ENCODE measurements around the gene TTYH2.
"Not testable (repeated sequence)": the region's sequence is repeated elsewhere in the genome, so short reads cannot be mapped to it uniquely, and the experiment has no call there.

TTYH2 gene

DNA sequence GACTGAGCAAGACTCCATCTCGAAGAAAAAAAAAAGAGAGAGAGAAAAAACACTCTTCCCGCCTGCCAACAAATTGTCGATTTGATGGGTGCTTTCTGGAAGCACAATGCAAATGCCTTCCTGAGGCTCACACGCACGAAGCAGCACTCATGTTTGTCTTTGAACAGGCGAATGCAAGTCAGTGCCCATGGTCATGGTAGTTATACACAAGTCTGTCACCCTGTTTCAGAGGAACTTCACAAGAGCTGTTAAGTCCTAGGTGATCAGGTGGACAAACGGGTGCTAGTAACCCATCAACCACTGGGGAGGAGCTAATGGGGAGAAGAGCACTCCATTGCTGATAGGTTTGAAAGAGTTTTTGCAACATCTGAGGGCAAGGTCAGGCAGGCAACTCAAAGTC lies 54.2 kb downstream of the TTYH2 start:
- no peak for DNase-seq (ENCODE audit: low read depth)

DNA sequence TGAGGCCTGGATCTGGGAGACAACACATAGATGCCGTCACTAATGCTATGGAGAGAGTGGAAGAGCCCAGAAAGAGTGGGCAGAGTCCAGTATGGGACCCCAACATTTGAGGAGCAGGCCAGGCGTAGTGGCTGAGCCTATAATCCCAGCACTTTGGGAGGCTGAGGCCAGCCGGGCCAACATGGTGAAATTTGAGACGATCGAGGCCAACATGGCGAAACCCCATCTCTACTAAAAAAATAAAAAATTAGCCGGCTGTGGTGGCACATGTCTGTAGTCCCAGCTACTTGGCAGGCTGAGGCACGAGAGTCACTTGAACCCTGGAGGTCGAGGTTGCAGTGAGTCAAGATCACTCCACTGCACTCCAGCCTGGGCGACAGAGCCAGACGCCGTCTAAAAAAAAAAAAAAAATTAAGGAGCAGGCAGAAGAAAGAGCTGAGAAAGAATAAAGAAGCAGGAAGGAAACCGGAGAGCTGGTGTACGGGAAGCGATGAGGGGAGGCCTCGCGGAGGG lies 54.7 kb downstream of the TTYH2 start:
- no peak for DNase-seq (ENCODE audit: low read depth)

DNA sequence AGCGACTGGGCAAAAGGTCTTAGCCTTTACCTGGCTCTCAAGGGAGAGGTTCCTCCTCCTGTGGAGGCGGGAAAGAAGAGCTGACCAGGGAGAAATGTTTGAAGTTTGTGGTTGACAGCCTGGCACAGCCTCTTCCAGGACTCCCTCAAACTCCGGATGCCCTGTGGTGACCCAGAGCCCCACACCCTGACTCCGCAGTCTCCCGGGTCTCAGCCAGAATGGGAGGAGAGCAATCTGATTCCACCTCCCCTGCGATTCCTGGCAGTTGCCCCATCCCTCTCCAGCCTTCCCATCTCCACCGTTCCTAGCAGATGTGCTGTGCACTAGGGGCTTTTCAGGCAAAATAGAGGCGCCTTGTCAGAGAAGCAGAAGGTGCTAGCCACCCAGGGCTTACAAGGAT lies 55.2 kb downstream of the TTYH2 start:
- no peak for DNase-seq (ENCODE audit: low read depth)

DNA sequence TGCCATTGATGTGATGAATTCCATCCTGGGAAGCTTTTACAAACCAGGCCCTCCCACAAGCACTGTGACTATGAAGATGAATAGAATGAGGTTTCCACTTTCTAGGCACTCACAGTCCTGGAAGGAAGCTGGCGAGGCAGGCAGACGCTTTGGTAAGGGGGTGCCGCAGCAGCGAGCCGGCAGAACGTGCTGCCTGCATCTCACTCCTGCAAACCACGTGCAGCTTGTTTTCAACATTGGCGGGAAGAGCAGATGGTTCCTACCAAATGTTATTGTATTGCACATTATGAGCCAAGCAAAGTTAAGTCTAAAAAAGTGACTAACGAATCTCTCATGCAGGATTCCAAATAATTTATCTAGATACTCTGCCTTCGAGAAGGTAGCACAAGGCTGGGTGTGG lies 57.0 kb downstream of the TTYH2 start:
- no peak for DNase-seq (ENCODE audit: low read depth)

DNA sequence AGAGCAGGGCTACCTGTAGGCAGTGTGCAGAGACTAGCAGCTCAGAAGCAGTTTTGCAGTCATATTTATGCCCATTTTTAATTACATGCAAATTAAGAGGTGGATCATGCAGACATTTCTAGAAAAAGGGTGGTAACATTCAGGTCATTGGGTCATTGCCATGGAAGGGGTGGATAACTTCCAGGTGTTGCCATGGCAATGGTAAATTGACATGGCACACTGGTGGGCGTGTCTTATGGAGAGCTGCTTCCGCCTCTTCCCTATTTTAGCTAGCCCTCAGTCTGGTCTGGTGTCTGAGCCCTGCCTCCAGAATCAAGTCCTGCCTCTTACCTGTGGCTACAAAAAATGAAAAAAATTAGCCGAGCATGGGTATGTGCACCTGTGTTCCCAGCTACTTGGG lies 57.9 kb downstream of the TTYH2 start:
- DNase-seq (ENCODE audit: low read depth) = no peak

DNA sequence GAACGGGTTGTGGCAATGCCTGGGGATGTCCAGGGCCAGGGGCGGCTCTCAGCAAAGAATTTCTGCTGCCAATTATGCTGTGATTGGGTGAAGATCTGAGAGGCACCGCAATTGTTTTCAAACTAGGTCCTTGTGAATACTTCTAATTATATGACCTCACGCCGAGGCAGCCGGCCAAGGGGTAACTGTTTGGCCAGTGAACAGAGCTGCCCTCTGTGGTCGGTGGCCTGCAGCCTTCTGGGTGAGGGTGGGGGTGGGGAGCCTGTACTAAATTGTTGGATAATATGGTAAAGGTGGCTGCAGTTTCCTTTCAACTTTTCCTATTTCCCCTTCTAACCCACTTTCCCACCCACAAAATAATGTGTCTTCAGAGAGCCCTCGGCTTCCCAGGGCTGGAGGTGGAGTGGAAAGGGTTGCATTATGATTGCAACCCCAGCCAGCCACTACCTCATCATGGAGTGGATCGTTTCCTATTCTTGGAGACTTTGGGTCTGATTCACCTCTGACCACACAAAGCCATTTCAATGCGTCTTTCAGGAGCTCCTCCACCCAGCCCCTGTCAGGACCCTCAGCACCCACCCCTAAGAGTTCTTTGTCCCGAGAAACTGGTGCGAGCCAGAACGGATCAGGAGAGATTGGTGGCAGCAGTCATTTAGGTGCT lies 58.7 kb downstream of the TTYH2 start:
- DNase-seq (ENCODE audit: low read depth) = no peak

DNA sequence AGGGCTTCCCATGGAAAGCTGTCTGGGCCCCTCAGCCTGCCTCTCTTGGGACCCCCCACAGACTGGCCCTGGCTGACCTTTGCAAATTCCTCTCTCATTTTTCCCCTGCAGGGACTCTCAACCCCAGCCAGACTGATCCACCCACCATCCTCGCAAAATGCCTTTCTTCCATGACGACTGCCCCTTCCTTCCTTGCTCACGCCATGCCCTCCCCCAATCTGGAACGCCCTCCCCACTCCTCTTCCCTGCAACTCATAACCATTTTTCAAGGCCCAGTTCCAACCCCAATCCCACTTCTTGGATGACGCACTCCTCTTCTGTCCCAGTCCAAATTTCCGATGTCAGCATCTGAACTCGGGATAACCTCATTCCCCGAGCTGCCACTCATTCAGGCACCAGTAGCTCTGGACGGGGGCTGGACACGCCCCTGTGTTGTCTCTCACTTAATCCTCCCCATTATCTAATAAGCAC lies 59.4 kb downstream of the TTYH2 start:
- no peak for DNase-seq (ENCODE audit: low read depth)

DNA sequence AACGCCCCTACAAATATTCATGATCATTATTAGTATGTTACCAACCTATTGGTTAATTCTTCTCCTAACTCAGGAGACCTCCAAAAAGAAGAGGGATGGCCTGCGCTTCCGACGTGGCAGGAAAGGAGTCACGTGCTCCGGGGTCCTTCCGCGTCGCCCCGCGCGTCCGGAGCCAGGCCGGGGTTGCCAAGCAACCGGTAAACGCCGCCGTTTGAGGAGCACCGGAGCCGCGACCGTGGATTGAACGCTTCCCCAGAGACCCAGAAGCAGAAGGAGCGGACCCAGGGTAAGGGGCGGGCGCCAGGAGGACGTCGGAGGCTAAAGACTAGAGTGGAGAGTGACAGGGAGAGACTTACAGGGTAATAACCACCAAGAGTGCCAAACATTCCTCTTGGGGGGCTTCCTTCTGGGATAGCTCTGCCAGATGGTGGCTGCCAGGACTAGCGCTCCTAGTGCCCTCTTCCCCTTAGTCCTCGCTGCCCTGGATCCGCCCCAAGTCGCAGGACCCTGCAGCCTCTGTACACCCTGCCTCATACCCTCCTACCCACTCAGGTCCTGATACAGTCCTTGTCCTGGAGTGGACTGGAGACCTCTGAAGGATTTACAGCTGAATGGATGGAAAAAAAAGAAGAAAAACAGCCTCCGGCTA lies 60.8 kb downstream of the TTYH2 start, which contains the start of gene DNAI2:
TSS of gene DNAI2 (plus strand) at position 175 of the 649 bp plus-strand sequence. CDS start 7,584 bp downstream, outside the sequence.
- no peak for DNase-seq (ENCODE audit: low read depth)

DNA sequence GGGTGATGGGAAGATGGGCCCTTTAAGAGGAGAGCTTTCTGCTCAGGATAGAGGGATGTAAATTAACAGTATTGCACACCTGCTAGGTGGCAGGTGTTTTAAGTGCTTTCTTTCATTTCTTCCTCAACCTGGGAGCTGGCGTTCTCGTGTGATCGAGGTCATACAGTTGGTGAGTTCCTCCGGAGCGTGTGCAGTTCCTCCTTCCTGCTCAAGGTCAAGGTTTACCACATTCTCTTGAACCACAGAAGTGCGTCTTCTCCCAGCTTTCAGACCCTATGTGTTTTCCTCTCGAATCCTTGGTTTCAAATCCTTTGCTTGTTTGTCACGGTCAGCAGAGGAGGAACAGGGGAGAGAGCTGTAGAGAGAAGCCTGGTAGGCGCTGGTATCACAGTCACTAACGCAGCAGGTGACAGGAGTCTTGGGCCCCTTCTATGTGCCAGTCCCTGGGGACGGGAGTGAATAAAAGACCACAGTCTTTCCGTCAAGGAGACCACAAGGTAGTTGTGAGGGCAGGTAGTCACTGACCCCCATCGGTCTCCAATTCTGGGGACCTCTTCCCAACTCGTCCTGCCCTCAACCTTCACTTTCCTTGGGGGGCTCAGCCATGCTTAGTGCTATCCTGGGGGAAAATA lies 61.5 kb downstream of the TTYH2 start:
- no peak for DNase-seq (ENCODE audit: low read depth)

DNA sequence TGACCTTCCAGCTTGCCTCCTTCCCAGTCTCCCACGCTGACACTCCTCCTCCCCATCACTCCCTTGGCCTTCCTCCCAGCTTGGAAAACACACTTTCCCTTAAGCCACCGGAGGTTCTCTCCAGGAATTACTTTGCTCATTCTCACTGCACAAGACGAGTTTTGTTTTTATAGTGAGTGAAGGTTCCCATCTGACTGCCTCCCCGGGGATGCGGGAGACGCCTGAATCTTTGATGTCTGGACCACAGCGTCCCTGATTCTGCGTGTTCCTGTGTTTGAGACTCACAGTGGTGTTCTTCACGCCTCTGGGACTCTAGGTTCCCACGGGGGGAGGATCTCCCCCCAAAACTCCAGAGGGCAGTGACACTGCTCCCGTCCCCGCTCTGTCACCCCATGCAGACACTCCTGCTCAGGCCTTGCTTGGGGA lies 62.7 kb downstream of the TTYH2 start:
- no peak for DNase-seq (ENCODE audit: low read depth)

DNA sequence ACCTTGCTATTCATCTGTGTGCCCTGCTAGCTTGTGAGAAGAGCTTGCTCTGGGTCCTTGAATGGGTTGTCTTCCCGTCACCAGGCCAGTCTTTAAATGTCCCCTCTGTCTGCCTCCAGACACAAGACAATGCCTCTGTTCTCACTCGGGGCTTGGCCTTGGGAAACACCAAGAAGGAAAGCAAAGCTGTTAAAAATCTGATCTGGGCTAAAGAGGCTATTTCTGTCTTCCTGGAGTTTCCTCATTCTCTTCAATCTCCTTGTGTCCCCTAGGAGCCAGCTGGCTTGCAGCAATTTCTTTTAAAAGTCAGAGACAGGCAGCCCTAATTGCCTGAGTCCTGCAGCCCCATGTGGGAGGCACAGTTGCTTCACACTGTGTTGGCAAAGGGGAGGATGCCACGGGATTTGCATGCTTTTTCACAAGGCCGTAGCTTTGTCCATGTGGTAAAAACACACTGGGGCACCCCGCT lies 63.2 kb downstream of the TTYH2 start:
- DNase-seq (ENCODE audit: low read depth) = no peak

DNA sequence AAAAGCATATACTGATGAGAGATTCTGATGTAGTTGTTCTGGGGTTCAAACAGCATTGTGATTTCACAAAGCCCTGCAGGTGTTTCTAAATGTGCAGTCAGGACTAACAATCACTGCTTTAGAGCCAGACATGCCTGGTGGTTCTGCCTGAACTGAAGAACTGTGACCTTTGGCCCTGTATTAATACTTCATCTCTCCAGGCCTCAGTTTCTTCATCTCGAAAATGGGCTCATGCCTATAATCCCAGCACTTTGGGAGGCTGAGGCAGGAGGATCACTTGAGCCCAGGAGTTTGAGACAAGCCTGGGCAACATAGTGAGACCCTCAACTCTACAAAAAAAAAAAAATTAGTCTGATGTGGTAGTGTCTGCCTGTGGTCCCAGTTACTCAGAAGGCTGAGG lies 64.6 kb downstream of the TTYH2 start:
- DNase-seq (ENCODE audit: low read depth) = no peak

DNA sequence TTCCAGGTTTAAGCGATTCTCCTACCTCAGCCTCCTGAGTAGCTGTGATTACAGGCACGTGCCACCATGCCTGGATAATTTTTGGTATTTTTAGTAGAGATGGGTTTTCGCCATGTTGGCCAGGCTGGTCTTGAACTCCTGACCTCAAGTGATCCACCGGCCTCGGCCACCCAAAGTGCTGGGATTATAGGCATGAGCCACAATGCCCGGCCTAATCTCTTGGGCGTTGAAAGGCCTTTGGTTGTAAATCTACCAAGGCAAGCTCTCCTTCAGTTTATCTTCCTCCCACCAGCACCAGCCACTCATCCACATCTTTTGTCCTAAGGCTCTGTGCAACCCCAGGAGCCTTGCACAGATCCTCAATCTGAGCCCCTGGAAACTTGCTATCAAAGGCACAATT lies 66.2 kb downstream of the TTYH2 start:
- not testable (repeated sequence) for DNase-seq (ENCODE audit: low read depth)

DNA sequence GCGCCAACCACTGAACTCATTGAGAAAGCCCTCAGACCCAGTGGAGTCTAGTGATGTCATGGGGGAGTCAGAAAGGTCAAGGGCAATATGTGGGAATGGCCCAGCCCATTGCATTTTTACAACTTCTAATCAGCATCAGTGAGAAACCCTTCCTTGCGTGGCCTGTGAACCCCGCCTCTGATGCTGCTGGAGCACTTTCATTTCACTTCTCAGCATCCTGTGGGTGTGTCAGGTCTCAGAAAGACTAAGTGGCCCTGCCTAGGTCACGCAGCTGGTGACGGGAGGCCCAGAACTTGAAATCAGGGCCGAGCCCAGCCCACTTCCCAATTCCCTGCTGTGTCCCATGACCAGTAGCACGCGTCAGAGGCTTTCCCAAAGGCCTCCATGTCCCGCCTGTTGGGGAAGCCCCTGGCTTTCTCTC lies 66.7 kb downstream of the TTYH2 start:
- no peak for DNase-seq (ENCODE audit: low read depth)

DNA sequence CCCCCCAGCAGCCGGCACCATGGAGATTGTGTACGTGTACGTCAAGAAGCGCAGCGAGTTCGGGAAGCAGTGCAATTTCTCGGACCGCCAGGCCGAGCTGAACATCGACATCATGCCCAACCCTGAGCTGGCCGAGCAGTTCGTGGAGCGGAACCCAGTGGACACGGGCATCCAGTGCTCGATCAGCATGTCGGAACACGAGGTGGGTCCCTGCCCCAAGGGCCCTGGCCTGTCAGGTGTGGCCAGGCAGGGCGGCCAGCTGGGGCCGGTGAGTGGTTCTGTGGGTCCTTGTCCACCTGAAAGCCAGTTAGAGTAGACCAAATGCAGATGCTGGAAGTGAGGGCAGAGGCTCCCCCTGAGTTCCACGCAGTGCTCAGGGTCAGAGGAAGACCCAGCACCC lies 68.4 kb downstream of the TTYH2 start:
- no peak for DNase-seq (ENCODE audit: low read depth)

DNA sequence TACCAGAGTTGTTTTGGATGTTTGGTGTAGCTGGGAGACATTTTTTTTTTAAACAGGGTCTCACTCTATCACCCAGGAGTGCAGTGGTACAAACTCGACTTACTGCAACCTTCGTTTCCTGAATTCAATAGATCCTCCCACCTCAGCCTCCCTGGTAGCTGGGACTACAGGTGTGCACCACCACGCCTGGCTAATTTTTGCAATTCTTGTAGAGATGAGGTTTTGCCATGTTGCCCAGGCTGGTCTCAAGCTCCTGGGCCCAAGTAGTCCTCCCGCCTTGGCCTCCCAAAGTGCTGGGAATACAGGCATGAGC lies 68.9 kb downstream of the TTYH2 start:
- DNase-seq (ENCODE audit: low read depth) = not testable (repeated sequence)

DNA sequence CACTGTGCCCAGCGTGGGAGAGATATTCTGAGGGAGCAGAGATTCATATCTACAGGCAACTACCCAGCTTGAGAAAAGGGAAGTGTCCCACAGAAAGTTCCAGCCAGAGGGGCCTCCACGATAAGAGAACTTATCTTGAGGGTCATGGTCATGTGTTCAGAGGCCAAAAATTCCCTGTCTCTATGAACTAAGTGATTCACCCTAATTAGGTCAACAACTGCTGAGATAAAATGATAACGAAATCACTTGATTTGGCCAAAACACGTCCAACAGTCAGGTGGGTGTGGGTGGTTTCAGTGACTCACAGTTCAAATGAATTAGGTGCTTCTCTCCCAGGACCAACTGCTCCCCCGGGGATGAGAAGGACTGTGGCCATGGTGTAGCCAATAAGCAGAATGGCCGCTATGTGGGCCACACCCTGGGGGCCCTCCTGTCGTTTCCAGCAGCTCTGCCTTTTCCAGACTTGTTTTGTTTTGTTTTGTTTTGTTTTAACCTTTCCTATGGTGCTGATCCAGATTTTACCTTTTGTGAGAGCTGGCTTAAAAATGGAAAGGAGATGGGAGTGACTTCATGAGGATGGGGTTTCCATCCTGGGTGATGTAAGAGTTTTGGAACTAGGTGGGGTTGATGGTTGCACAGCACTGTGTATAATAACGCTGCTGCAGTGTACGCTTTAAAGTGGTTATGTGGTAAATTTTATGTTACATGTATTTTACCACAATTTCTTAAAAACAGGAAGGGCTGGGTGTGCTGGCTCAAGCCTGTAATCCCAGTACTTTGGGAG lies 69.4 kb downstream of the TTYH2 start:
- no peak for DNase-seq (ENCODE audit: low read depth)

DNA sequence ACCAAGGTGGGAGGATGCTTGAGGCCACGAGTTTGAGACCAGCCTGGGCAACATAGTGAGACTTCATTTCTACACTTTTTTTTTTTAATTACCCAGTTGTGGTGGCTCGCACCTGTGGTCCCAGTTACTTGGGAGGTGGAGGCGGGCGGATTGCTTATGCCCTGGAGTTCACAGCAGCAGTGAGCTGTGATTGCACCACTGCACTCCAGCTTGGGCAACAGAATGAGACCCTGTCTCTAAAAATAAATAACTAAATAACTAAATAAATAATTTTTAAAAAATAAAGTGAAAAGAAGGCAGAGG lies 70.0 kb downstream of the TTYH2 start:
- no peak for DNase-seq (ENCODE audit: low read depth)

DNA sequence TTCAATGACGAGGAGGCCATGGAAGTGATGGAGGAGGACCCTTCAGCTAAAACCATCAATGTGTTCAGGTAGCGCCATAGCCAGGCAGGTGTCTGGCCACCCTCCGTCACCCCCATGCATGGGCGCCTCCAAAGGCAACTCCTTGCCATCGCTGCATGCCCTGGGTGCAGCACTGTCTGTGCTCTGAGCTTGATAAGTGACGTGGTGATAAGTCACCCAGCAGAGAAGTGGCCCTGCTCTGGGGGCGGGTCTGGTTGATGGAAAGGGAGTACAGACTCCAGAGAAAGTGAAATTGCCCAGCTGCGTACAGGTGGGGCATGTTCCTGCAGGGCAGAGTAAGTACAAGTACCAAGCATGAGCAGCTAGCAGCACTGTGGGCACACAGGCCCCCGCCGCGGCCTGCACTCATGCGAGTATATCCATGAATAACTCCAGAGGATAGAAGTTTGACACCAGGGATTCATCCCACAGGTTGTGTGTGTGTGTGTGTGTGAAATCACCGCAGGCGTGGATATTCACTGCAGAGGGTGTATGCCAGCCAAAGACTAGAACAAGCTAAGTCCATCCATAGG lies 73.7 kb downstream of the TTYH2 start:
- no peak for DNase-seq (ENCODE audit: low read depth)

DNA sequence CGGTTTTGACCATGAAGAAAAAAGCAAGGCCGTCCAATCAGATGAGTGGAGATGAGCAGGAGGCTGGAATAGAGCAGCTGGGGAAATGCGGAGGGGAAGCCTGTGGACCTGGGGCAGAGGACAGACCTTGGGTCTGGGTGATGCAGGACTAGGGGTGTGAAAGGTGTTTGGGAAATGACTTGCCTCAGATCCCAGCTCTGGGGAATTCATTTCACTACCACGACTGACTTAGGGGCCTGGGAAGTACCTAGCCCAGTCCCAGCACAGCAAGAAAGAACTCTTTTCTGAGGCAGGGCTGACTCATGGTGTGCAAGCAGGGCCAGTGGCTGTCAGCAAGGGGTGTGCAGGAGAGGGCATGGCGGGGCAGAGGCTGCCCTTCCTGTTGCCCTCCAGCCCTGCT lies 75.4 kb downstream of the TTYH2 start:
- no peak for DNase-seq (ENCODE audit: low read depth)

DNA sequence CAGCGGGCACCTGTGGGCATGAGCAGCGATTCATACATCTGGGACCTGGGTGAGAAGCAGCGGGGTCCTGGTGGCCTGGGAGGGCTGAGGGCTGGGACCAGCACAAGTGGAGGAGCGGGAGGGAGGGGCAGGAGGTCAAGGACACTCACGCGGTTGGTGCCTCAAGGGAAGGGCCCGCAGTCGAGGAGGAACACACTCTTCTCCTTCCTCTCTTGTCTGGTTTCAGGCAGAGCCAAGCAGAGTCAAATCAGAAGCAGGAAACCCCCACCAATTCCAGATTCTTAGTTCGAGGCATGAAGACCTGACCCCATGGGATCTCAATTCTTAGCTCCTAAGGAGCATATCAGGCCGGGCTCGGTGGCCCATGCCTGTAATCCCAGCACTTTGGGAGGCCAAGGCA lies 76.3 kb downstream of the TTYH2 start:
- no peak for DNase-seq (ENCODE audit: low read depth)

DNA sequence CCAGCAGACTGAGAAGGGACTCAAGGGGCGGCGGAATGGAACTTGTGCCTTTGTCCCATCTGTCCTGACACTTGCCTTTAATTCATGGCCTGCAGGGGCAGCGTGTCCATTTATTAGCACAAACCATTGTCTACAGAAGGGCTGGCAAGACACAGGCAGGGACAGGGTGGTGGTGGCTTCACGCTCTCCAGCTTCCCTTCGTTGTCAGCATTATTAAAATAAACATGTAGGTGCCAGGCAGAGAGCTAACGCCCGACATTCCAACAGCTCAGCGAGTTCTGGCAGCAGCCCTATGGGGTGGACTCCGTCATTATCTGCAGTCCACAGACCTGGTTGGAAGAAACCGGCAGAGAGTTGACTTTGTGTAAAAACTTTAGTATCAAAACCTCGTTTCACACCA lies 77.0 kb downstream of the TTYH2 start:
- no peak for DNase-seq (ENCODE audit: low read depth)

Measured in stimulated activated CD8-positive, alpha-beta memory T cell treated with anti-CD3 and anti-CD28 coated beads, Interleukin-15, amount 100 ng/mL, for 24 hours (primary cell).